HG03571 (cell line): ENCODE measurements around the gene USP48.

Experiments
- ATAC-seq: cut with Tn5 transposase; IDR thresholded peaks from one replicate; pipeline ENCODE4 v1.9.1; 2021; ENCODE audit not compliant: unreplicated experiment

The USP48 gene

DNA sequence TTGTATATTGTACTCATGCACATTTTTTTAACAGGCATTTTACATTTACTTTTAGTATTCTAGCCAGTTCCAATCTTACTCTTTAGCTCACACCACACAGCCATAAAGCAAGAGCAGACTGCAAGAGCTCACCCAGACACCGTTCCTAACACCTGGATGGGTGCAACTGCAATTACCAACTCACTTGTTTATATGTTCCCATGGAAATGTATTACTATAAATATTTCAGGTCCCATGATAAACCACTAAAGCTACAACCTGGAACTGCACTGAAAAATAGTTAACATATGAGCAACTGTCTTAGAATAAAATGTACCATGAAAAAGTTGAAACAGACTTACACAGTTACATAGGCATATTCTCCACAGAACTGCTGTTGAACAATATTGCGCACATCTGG lies 30.8 kb downstream of the USP48 start:
- ATAC-seq: no peak

DNA sequence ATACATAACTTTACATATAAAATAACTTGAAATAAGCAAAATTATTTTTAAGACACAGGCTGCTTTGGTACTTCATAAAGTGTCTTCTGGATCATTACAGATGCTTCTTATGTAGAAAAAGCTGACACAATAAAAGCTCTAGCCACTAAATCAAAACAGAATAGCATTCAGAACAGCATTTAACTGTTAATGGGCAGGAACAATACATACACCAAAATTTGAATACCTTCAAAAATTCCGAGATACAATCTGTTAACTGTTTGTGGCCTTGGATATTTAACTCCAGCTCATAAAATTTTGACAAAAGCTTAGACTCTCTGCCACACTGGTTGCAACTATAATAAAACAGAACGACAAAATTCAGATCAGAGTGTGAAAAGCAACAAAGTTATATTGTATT lies 31.7 kb downstream of the USP48 start:
- no peak for ATAC-seq

- ATAC-seq: no peak
Observed at GRCh38 chr1:21750841-21751240, 32.1 kb downstream of the USP48 start.

GRCh38 chr1:21749859-21750468 lies 33.0 kb downstream of the USP48 start:
- ATAC-seq: no peak

DNA sequence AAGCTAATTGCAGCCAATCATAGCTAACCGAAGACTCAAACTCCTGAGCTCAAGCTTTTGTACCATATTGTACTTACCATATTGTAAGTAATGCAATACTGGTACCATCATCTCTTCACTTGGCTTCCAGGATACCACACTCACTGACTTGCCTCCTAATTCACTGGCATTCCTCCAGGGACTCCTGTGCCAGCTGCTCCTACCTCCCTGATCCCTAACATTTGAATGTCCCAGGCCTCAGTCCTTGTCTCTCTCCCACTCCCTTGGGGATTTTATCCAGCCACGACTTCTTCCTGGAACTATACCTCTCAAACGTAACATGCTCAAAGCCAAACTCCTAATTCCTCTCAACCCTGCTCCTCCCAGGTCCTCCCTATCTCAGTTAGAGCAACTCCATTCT lies 33.8 kb downstream of the USP48 start:
- no peak for ATAC-seq

GRCh38 chr1:21743476-21743875 lies 39.5 kb downstream of the USP48 start:
- ATAC-seq: no peak

DNA sequence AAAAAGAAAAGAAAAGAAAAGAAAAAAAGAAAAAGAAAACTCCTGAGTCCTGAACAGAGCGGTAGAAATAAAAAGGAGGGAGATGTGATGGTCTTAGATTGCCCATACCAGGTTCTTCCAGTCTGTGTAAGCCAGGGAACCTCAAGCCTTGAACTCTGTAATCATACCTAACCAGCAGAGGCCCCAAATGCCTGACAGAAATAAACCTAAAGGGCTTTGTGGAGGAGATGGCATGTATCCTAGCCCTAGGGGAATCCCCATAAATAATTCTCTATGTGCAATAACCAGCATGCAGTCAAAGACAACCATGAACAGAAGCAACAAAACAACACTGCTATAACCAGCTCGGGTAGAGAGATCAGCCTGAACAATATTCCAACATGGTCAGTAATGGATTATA lies 40.4 kb downstream of the USP48 start:
- ATAC-seq: no peak

GRCh38 chr1:21741206-21741605 lies 41.7 kb downstream of the USP48 start:
- no peak for ATAC-seq

DNA sequence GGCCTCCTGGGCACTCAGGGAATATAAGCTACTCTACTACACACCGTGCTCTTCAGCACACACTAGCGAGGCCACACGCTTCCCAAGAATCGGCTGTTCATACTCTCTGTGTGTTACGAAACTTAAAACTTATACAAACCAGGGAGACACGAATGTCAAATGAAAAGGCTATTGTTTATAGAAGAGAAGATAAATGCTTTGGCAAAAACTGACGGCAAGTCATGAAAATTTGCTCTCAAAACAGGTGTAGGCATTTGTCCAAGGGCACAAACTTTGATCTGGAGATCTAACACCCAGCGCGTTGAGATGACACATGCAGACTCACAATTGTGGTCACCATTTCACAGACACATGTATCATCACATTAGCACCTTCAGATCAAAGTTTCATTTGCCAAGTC lies 46.1 kb downstream of the USP48 start:
- no peak for ATAC-seq

DNA sequence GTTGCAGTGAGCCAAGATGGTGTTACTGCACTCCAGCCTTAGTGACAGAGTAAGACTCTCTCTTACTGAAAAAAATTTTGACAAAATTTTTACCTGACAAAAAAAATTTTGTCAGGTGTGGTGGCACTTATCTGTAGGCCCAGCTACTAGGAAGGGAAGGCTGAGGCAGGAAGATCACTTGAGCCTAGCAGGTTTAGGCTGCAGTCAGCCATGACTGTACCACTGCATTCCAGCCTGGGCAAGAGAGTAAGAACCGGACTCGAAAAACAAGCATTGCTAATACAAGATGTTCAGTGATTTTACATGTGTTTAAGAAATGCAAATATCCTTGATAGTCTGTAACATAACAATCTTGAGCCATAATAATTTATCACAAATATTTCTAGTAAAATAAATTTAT lies 46.9 kb downstream of the USP48 start:
- ATAC-seq: no peak

DNA sequence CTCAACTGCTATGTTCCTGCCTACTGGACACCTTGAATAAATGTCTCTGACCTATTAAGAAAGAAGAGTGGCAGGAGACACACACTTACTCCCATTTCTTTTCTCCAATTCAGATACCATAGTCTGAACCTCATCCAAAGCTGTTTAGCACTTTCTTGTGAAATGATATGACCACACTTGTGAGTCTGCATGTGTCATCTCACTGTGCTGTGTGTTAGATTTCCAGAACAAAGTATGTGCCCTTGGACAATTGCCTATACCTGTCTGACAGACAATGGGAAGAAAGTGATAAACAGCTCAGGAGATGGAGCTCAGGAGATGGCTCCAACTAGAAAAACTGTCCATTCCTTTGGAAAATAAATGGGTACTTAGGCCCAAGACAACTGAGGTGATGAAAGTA lies 48.4 kb downstream of the USP48 start:
- ATAC-seq: no peak

- no peak for ATAC-seq
Observed at GRCh38 chr1:21732664-21733063, 50.3 kb downstream of the USP48 start.

GRCh38 chr1:21725748-21726392 lies 57.1 kb downstream of the USP48 start:
- no peak for ATAC-seq

- no peak for ATAC-seq
Observed at GRCh38 chr1:21724570-21724969, 58.4 kb downstream of the USP48 start.

DNA sequence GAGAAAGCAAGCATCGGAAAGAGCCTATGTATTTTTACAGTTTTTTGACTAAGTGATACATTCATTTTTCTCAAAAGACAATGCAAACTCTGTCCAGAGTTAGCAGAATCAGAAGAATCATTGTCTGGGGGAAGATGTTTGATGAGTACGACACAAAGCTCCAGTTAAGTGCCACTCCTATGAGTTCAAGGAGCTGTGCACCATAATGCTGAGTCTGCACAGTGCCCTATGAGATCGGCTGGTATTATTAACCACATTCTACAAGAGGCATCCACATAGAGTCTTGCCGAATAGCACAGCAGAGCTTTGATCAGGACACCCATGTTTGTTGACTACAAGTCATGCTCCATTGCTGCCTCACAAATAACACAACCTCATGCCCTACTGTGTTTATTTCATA lies 58.9 kb downstream of the USP48 start:
- no peak for ATAC-seq

GRCh38 chr1:21721295-21721985 lies 61.5 kb downstream of the USP48 start:
- ATAC-seq: no peak

GRCh38 chr1:21716169-21716568 lies 66.8 kb downstream of the USP48 start:
- ATAC-seq: no peak

DNA sequence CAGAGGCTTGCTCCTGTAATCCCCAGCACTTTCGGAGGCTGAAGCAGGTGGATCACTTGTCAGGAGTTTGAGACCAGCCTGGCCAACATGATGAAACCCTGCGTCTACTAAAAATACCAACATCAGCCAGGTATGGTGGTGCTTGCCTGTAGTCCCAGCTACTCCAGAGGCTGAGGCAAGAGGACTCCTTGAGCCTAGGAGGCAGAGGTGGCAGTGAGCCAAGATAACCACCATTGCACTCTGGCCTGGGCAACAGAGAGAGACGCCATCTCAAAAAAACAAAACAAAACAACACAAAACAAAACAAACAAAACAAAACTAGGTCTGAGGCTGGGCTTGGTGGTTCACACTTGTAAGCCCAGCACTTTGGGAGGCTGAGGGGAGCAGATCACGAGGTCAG lies 75.1 kb downstream of the USP48 start:
- no peak for ATAC-seq

DNA sequence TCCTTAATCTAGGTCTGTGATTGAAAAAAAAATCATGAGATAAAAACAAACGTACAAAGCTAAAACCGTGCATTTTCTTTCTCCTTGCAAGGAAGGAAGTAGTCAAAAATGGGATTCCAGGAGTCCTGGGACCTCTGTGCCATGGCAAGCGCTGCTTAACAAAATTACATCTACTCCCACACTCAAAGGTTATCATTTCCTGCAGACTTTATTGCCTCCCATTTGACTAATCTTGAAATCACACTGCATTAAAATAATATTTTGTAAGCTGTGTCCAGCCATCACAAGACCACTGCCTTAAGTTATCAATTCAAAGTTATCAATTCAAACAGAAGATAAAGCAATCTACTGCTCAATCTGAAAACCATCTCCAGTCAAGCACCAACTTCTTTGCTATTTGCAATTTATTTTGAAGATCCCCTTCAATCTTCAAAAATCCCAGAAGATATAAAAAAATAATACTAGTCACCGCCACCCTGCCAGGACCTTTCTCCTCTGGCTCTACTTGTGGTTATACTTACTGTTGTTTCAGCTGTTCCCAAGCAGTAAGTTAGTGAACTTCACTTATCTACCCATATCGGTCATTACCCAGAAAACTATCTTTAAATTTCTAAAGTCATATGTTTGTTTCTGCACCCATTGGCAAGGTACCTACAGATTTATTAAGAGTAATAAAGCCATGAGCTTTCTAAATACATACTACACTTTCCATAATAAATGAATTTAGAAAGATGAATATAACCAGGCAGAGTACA lies 75.7 kb downstream of the USP48 start:
- ATAC-seq: no peak

- ATAC-seq: no peak
Observed at GRCh38 chr1:21706151-21706835, 76.7 kb downstream of the USP48 start.

DNA sequence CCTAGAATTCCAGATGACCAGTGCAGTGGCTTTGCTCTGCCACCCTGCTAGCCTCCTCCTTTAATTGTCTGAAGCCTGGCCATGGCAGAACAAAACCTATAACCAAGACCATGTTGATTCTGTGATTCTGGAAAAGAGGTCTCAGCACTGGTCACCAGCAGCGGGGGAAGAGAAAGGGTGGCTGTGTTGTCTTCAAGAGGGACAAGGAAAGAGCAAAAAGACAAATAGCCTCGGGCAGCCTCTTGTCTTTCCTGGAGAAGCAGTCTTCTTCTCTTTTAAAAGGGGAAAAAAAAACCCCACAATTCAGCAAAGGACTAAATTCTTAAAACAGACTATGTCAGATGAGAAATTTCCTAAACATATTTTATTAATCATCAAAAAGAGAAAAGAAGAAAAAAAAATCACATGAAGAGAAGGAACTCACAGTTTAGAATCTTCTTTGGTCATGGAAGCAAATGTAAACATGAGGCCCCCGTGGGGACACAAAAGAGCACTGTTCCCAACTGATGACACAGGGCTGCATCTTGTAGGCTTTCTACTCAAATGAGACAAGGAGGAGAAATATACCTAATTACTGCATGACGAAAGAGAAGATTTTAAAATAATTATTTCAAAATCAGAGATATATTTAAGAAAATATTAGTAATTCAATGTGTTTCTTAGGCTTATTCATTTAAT lies 77.5 kb downstream of the USP48 start:
- no peak for ATAC-seq
